A549 treated with RU486 at 1 μM for 4 hours (cell line): ENCODE data around the gene MYO15A. TPM values are rescaled to one million over a fixed set of nuclear protein-coding genes. Genes with fewer than 3 reads are reported as not detected.

ENCODE experiments used
- total RNA-seq: library from RNA; stranded (reverse); fragments of 200-300 nt; extraction: Qiagen RNA extraction; gene quantifications from 5 replicates; pipeline ENCODE4 v1.2.3, GENCODE V29; 2022; ENCODE audit warnings: low read depth

MYO15A gene, protein sequence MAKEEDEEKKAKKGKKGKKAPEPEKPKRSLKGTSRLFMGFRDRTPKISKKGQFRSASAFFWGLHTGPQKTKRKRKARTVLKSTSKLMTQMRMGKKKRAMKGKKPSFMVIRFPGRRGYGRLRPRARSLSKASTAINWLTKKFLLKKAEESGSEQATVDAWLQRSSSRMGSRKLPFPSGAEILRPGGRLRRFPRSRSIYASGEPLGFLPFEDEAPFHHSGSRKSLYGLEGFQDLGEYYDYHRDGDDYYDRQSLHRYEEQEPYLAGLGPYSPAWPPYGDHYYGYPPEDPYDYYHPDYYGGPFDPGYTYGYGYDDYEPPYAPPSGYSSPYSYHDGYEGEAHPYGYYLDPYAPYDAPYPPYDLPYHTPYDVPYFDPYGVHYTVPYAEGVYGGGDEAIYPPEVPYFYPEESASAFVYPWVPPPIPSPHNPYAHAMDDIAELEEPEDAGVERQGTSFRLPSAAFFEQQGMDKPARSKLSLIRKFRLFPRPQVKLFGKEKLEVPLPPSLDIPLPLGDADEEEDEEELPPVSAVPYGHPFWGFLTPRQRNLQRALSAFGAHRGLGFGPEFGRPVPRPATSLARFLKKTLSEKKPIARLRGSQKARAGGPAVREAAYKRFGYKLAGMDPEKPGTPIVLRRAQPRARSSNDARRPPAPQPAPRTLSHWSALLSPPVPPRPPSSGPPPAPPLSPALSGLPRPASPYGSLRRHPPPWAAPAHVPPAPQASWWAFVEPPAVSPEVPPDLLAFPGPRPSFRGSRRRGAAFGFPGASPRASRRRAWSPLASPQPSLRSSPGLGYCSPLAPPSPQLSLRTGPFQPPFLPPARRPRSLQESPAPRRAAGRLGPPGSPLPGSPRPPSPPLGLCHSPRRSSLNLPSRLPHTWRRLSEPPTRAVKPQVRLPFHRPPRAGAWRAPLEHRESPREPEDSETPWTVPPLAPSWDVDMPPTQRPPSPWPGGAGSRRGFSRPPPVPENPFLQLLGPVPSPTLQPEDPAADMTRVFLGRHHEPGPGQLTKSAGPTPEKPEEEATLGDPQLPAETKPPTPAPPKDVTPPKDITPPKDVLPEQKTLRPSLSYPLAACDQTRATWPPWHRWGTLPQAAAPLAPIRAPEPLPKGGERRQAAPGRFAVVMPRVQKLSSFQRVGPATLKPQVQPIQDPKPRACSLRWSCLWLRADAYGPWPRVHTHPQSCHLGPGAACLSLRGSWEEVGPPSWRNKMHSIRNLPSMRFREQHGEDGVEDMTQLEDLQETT (N-terminal part only)
- total RNA-seq: 0.30 to 0.63 TPM (median 0.42 TPM) in 5 replicates

DNA sequence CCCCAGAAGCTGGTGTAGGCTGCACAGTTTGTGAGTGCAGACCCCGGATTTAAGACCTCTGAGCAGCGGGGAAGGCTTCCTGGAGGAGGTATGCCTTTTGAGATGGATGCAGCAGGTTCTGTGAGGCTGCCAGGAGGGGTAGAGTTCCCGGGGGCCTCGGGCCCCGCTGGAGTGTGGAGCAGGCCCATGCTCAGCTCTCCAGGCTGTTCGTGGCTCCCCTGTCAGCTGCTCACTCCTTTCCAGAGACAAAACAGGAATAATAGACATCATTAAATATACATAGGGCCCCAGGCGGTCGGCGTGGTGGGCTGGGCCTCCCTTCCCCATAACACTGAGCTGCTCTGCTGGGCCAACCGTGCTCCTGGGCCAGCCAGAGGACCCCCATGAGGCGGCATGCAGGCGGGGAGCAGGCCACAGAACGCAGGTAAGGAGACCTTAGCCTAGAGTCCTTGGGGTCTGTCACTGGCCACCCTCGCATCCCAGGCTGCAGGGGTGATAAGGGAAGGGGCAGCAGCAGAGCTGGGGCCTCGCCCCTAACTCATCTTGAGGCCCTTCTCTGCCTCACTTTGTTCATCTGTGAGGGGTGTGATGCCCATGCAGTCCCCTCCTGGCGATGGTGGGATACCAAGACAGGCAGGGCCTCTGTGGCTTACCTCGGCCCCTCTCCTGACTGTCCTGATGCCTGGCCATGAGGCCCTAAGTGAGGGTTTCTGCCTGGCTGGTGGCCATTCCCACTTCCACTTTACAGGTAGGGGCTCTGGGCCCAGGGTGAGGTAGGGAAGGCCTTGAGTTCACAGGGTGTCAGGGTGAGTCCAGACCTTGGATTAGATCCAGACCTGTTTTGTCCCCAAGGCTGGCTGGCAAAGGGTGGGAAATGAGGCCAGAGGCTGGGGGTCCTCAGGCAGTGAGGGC, at the start of gene MYO15A:
Gene MYO15A, plus strand, starts transcription at position 356 of the 912 bp plus-strand sequence. CDS start 10,045 bp downstream, outside the sequence.

DNA sequence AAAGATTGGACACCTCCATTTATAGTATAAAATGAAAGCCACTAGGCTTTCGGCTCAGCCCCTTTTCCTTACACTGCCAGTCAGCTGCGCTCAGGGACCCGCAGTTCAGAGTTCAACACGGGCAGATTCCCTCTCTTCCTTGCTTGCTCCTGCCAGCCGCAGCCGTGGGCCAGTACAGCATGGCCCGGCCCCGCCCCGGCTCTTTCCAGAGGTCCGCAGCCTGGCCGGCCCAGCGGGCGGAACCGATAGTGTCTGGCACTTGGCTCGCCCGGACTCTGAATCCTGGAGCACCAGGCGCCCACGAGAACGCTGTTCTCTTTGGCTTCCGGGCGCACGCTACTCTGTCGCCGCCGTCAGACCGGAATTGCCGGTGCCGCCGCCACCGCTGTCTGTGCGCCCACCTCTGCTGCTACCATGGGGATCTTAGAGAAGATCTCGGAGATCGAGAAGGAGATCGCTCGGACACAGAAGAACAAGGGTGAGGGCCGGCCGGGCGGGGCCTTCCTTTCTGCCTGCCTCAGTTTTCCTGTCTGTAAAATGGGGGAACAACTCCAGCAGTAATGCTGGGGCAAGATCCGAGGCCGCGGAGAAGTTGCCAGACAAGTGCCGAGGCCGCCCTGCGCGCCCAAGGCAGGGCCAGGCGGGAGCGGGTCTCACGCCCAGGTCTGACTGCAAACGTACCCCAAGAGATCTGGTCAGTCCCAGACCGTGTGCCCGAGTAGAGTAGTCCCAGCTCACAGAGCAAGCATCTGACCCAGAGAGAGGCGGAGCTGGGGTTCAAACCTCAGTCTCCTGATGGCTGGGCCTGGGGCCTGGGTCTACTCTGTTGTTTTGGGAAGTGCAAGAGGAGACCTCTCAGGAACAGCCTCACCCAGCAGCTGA, 20.7 kb upstream of the MYO15A start, which contains the start of gene DRG2:
Gene DRG2, plus strand, starts transcription at position 339 of the 882 bp plus-strand sequence. Its CDS starts 76 bp downstream, at position 415.

DNA sequence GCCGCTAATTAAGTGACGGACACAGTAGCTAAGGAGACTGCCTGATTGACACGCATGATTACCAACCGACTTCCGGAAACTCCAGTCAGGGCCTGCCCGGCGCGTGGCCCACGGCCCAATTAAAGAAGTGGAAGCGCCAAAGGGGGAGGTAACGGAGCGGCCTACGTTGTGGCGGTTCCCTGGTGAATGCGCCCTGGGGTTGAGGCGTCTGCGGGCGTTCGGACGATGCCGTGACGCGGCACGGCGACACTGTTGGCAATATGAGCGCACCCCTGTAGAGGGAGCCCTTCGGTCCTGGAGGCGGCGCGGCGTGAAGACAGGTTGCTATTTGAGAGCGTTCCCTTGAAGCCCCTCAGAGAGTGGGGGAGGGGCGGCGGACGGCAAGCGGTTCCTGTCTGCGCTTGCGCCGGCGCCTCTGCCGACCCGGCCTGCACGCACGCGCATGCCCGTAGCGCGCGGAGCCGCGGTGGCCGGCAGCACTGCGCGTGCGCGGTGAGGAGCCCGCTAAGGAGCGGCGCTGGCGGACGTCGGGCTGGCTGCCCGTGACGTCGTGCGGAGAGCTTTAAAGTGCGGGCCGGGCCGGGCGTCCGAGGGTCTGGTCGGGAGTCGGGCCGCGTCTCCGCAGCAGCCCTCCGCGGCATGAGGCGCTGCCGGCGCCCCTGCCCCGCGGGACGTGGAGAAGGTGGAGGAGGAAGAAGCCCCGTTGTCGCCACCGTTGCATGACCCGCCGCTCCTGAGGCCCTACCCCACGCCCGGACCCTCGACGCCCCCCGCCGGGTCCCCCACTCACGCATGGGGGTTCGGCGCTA, 75.0 kb downstream of the MYO15A start, which contains the start of gene ALKBH5:
Gene ALKBH5, plus strand, starts transcription at position 495 of the 809 bp plus-strand sequence. CDS start 416 bp downstream, outside the sequence.

DNA sequence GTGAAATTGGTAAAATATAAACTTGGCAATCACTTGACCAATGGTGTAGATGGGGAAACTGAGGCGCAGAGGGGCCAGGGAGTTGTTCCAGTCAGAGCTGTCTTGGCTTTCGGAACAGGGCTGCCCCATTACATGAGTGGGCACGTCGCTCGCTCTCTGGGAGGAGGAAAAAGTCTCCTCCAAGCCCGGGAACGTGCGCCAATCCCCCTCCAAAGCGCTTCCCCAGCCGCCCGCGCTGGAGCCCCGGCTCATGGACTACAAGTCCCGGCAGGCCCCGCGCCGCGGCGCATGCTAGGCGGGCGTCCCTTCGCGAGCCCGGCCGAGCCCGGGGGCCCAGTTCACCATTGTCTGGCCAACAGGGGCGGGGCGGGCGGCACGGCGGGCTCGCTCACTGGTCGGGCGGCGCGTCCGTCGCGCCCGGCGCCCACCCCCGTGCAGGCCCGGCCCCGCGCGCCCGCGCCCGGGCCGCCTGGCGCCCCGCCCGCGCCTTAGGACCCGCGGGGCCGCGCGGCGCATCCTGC, 116.6 kb downstream of the MYO15A start, which contains the start of gene LLGL1:
Gene LLGL1, plus strand, starts transcription at position 515 of the 521 bp plus-strand sequence. CDS start 48 bp downstream, outside the sequence.

Other genes starting within 250 kb of the MYO15A start
- gene TOM1L2, start 136.4 kb upstream of the MYO15A start, total RNA-seq: 17.2 to 22.9 TPM (median 20.2 TPM) in 5 replicates
- gene DRC3, start 135.9 kb upstream of the MYO15A start, total RNA-seq: 2.3 to 4.0 TPM (median 3.4 TPM) in 5 replicates
- 22.7 to 38.6 TPM (median 27.9 TPM) in 5 replicates for gene ATPAF2, start 69.6 kb upstream of the MYO15A start, total RNA-seq
- 11.0 to 13.9 TPM (median 12.9 TPM) in 5 replicates for gene GID4, start 69.3 kb upstream of the MYO15A start, total RNA-seq
- 43.6 to 57.4 TPM (median 51.0 TPM) in 5 replicates for gene DRG2, start 20.8 kb upstream of the MYO15A start, total RNA-seq
- gene ALKBH5, start 75.1 kb downstream of the MYO15A start, total RNA-seq: 51.1 to 57.5 TPM (median 52.3 TPM) in 5 replicates
- 11.7 to 18.1 TPM (median 13.6 TPM) in 5 replicates for gene LLGL1, start 116.9 kb downstream of the MYO15A start, total RNA-seq
- gene FLII, start 150.0 kb downstream of the MYO15A start, total RNA-seq: 224 to 259 TPM (median 243 TPM) in 5 replicates
- 7.2 to 11.6 TPM (median 11.2 TPM) in 5 replicates for gene MIEF2, start 151.9 kb downstream of the MYO15A start, total RNA-seq
- gene TOP3A, start 206.2 kb downstream of the MYO15A start, total RNA-seq: 29.2 to 41.8 TPM (median 37.0 TPM) in 5 replicates
- 15.4 to 16.8 TPM (median 16.2 TPM) in 5 replicates for gene SMCR8, start 206.5 kb downstream of the MYO15A start, total RNA-seq